ENCODE results near the gene KRT15. TPM values are rescaled to one million over a fixed set of nuclear protein-coding genes. Genes with fewer than 3 reads are reported as not detected.

The KRT15 gene
- total RNA-seq, 1 experiment from 2014 or later: 83.0 TPM

GRCh38 chr17:41539979-41540701 is 21.4 kb upstream of the KRT15 start:
- intact Hi-C loops (cut with micrococcal nuclease; ENCODE audit: unreplicated experiment): no loop called here
- DNase-seq: no peak
- Mint-ChIP-seq H3K27ac (ENCODE audit: unreplicated experiment) (peak overlapping the region; percentile 80), H3K9me3 (ENCODE audit: low read depth, unreplicated experiment) (no peaks in the 10 kb centered on the region), H3K27me3 (ENCODE audit: unreplicated experiment) (no peaks in the 10 kb centered on the region), H3K4me1 (ENCODE audit: low read depth, unreplicated experiment) (peaks cover 95% of the 10 kb centered on the region), H3K36me3 (ENCODE audit: insufficient read depth, unreplicated experiment) (peaks cover 5% of the 10 kb centered on the region), H3K4me3 (ENCODE audit: low read depth, unreplicated experiment) (no peak overlapping the region)
- CTCF ChIA-PET: interaction anchor here (0.6 to 3.8 kb wide), 5 partner anchors 8 to 161 kb away, joined by 5 to 35 read pairs (median 9); partner anchors contain the start of gene KRT19
- BruUV-seq (replicated peaks): no TSS peak
- no peak for TF ChIP-seq CTCF (IDR thresholded peaks at IDR 0.05; ENCODE audit: unreplicated experiment)

GRCh38 chr17:41539071-41539492 is 20.4 kb upstream of the KRT15 start:
- Mint-ChIP-seq H3K4me3 (ENCODE audit: low read depth, unreplicated experiment) (no peak overlapping the region), H3K9me3 (ENCODE audit: low read depth, unreplicated experiment) (no peaks in the 10 kb centered on the region), H3K27me3 (ENCODE audit: unreplicated experiment) (no peaks in the 10 kb centered on the region), H3K4me1 (ENCODE audit: low read depth, unreplicated experiment) (peaks cover 90% of the 10 kb centered on the region), H3K27ac (ENCODE audit: unreplicated experiment) (no peak overlapping the region), H3K36me3 (ENCODE audit: insufficient read depth, unreplicated experiment) (no peaks in the 10 kb centered on the region)
- TF ChIP-seq CTCF (IDR thresholded peaks at IDR 0.05; ENCODE audit: unreplicated experiment): no peak
- no peak for DNase-seq
- BruUV-seq (replicated peaks): no TSS peak
- intact Hi-C loops (cut with micrococcal nuclease; ENCODE audit: unreplicated experiment): no loop called here
- CTCF ChIA-PET: interaction anchor here (1.2 kb wide), 1 partner anchor 10 kb away, joined by 4 read pairs; no protein-coding TSS in a partner anchor

GRCh38 chr17:41538565-41538991 is 19.9 kb upstream of the KRT15 start:
- Mint-ChIP-seq H3K27ac (ENCODE audit: unreplicated experiment) (no peak overlapping the region), H3K36me3 (ENCODE audit: insufficient read depth, unreplicated experiment) (no peaks in the 10 kb centered on the region), H3K4me3 (ENCODE audit: low read depth, unreplicated experiment) (no peak overlapping the region), H3K9me3 (ENCODE audit: low read depth, unreplicated experiment) (no peaks in the 10 kb centered on the region), H3K4me1 (ENCODE audit: low read depth, unreplicated experiment) (peaks cover 86% of the 10 kb centered on the region), H3K27me3 (ENCODE audit: unreplicated experiment) (no peaks in the 10 kb centered on the region)
- no peak for DNase-seq
- BruUV-seq (replicated peaks): no TSS peak
- intact Hi-C loops (cut with micrococcal nuclease; ENCODE audit: unreplicated experiment): no loop called here
- CTCF ChIA-PET: interaction anchor here (0.6 to 1.2 kb wide), 3 partner anchors 10 to 631 kb away, joined by 3 to 4 read pairs (median 4); no protein-coding TSS in a partner anchor
- no peak for TF ChIP-seq CTCF (IDR thresholded peaks at IDR 0.05; ENCODE audit: unreplicated experiment)

- CTCF ChIA-PET: interaction anchor here (0.6 to 3.8 kb wide), 4 partner anchors 10 to 631 kb away, joined by 3 to 39 read pairs (median 4); no protein-coding TSS in a partner anchor
- Mint-ChIP-seq H3K27ac (ENCODE audit: unreplicated experiment) (no peak overlapping the region), H3K9me3 (ENCODE audit: low read depth, unreplicated experiment) (no peaks in the 10 kb centered on the region), H3K4me3 (ENCODE audit: low read depth, unreplicated experiment) (no peak overlapping the region), H3K4me1 (ENCODE audit: low read depth, unreplicated experiment) (peaks cover 88% of the 10 kb centered on the region), H3K36me3 (ENCODE audit: insufficient read depth, unreplicated experiment) (no peaks in the 10 kb centered on the region), H3K27me3 (ENCODE audit: unreplicated experiment) (no peaks in the 10 kb centered on the region)
- no TSS peak for BruUV-seq (replicated peaks)
- TF ChIP-seq CTCF (IDR thresholded peaks at IDR 0.05; ENCODE audit: unreplicated experiment): no peak
- no peak for DNase-seq
- intact Hi-C loops (cut with micrococcal nuclease; ENCODE audit: unreplicated experiment): no loop called here
Observed at GRCh38 chr17:41537990-41538389, 19.3 kb upstream of the KRT15 start.
